ENCODE measurements around the gene ACSM2B. TPM values are rescaled to one million over a fixed set of nuclear protein-coding genes. Genes with fewer than 3 reads are reported as not detected.
"Not testable (repeated sequence)": the region's sequence is repeated elsewhere in the genome, so short reads cannot be mapped to it uniquely, and the experiment has no call there.

Gene ACSM2B
- total RNA-seq, 6 experiments from 2014 or later, result 192 to 603 (median 408) TPM

- peaks cover 0 to 47% (median 7%) of the 10 kb centered on the region in 4 donors for H3K4me1 ChIP-seq
- H3K27me3 ChIP-seq, result no peaks in the 10 kb centered on the region
- DNase-seq, result peak in 2 of 3 donors; percentile 46 to 86
- TF ChIP-seq CTCF (IDR thresholded peaks at IDR 0.05), result no peak
- TF ChIP-seq POLR2A (IDR thresholded peaks at IDR 0.05), result no peak
- ATAC-seq, result peak; percentile 79 to 89 (median 84)
- H3K9me3 ChIP-seq, result no peaks in the 10 kb centered on the region
- no peak overlapping the region for H3K4me3 ChIP-seq
- 31% methylated on average over 3 of the region's 5 CpGs for WGBS (ENCODE audit: insufficient coverage, low coverage, low lambda C conversion rate, missing lambda C conversion rate)
- H3K27ac ChIP-seq, result peak overlapping the region in 2 of 3 donors; percentile 77 to 88
- H3K36me3 ChIP-seq, result no peaks in the 10 kb centered on the region
- intact Hi-C loops (cut with DNase I), result no loop called here
Observed at GRCh38 chr16:20598832-20599469, 22.8 kb upstream of the ACSM2B start.

GRCh38 chr16:20595694-20596093 is 19.5 kb upstream of the ACSM2B start:
- H3K27ac ChIP-seq, result peak overlapping the region in 2 of 3 donors; percentile 68 to 77
- 93% methylated on average over 2 of the region's 2 CpGs for whole genome bisulfite sequencing (ENCODE audit: insufficient coverage, low coverage, low lambda C conversion rate, missing lambda C conversion rate)
- H3K4me3 ChIP-seq; ATAC-seq; DNase-seq; H3K36me3 ChIP-seq; H3K9me3 ChIP-seq; H3K27me3 ChIP-seq; intact Hi-C loops (cut with DNase I): not testable (repeated sequence)
- peaks cover 0 to 42% (median 7%) of the 10 kb centered on the region in 4 donors for H3K4me1 ChIP-seq

- H3K27ac ChIP-seq; H3K9me3 ChIP-seq; ATAC-seq; H3K4me3 ChIP-seq; H3K36me3 ChIP-seq; H3K27me3 ChIP-seq; DNase-seq; intact Hi-C loops (cut with DNase I): not testable (repeated sequence)
- H3K4me1 ChIP-seq, result peaks cover 0 to 36% (median 7%) of the 10 kb centered on the region in 4 donors
- no CpG with 5 or more reads among the region's 2 CpGs for whole genome bisulfite sequencing (ENCODE audit: insufficient coverage, low coverage, low lambda C conversion rate, missing lambda C conversion rate)
Observed at GRCh38 chr16:20595068-20595467, 18.9 kb upstream of the ACSM2B start.

- H3K27me3 ChIP-seq; intact Hi-C loops (cut with DNase I); ATAC-seq; H3K9me3 ChIP-seq; H3K4me3 ChIP-seq; H3K36me3 ChIP-seq; H3K27ac ChIP-seq; DNase-seq: not testable (repeated sequence)
- 67% methylated on average over 1 of the region's 1 CpG for WGBS (ENCODE audit: insufficient coverage, low coverage, low lambda C conversion rate, missing lambda C conversion rate)
- peaks cover 0 to 30% (median under 1%) of the 10 kb centered on the region in 4 donors for H3K4me1 ChIP-seq
Observed at GRCh38 chr16:20592780-20593179, 16.6 kb upstream of the ACSM2B start.

- H3K36me3 ChIP-seq; ATAC-seq; H3K9me3 ChIP-seq; H3K4me3 ChIP-seq; DNase-seq; H3K27me3 ChIP-seq; intact Hi-C loops (cut with DNase I): not testable (repeated sequence)
- Histone ChIP-seq H3K27ac (peak overlapping the region in 1 of 3 donors; percentile 5), H3K4me1 (peaks cover 0 to 26% (median 2%) of the 10 kb centered on the region in 4 donors)
- 0% methylated on average over 1 of the region's 6 CpGs for WGBS (ENCODE audit: insufficient coverage, low coverage, low lambda C conversion rate, missing lambda C conversion rate)
Observed at GRCh38 chr16:20589486-20589885, 13.3 kb upstream of the ACSM2B start.

GRCh38 chr16:20587645-20588074 is 11.5 kb upstream of the ACSM2B start:
- H3K4me3 ChIP-seq; intact Hi-C loops (cut with DNase I); H3K27me3 ChIP-seq; H3K36me3 ChIP-seq; H3K9me3 ChIP-seq: not testable (repeated sequence)
- H3K27ac ChIP-seq, result peak overlapping the region; percentile 63 to 83 (median 64)
- ATAC-seq (peak; percentile 80 to 90 (median 87)), DNase-seq (peak; percentile 60 to 85 (median 82))
- no CpG with 5 or more reads among the region's 2 CpGs for WGBS (ENCODE audit: insufficient coverage, low coverage, low lambda C conversion rate, missing lambda C conversion rate)
- peaks cover 0 to 26% (median 2%) of the 10 kb centered on the region in 4 donors for H3K4me1 ChIP-seq

GRCh38 chr16:20586716-20587115 is 10.5 kb upstream of the ACSM2B start:
- DNase-seq; H3K9me3 ChIP-seq; intact Hi-C loops (cut with DNase I); H3K27me3 ChIP-seq; H3K36me3 ChIP-seq: not testable (repeated sequence)
- Histone ChIP-seq H3K4me1 (peaks cover 0 to 26% (median 2%) of the 10 kb centered on the region in 4 donors), H3K4me3 (peak overlapping the region in 1 of 3 donors; percentile 18), H3K27ac (peak overlapping the region; percentile 63 to 95 (median 83))
- ATAC-seq, result peak in 2 of 4 donors; percentile 2 to 20
- 43% methylated on average over 1 of the region's 1 CpG for WGBS (ENCODE audit: insufficient coverage, low coverage, low lambda C conversion rate, missing lambda C conversion rate)

- Histone ChIP-seq H3K4me3 (peak overlapping the region in 1 of 3 donors; percentile 18), H3K4me1 (peaks cover 0 to 26% (median 2%) of the 10 kb centered on the region in 4 donors), H3K27ac (peak overlapping the region; percentile 49 to 95 (median 83))
- intact Hi-C loops (cut with DNase I); DNase-seq; H3K27me3 ChIP-seq; H3K36me3 ChIP-seq; H3K9me3 ChIP-seq: not testable (repeated sequence)
- peak; percentile 11 to 27 (median 20) for ATAC-seq
- WGBS (ENCODE audit: insufficient coverage, low coverage, low lambda C conversion rate, missing lambda C conversion rate), result 38% methylated on average over 4 of the region's 6 CpGs
Observed at GRCh38 chr16:20586112-20586511, 9.9 kb upstream of the ACSM2B start.

- peak overlapping the region in 2 of 3 donors; percentile 56 to 59 for H3K27ac ChIP-seq
- H3K27me3 ChIP-seq; intact Hi-C loops (cut with DNase I); H3K9me3 ChIP-seq; DNase-seq; H3K4me3 ChIP-seq; H3K36me3 ChIP-seq; H3K4me1 ChIP-seq: not testable (repeated sequence)
- peak; percentile 58 to 73 (median 60) for ATAC-seq
- whole genome bisulfite sequencing (ENCODE audit: insufficient coverage, low coverage, low lambda C conversion rate, missing lambda C conversion rate), result no CpG with 5 or more reads among the region's 3 CpGs
Observed at GRCh38 chr16:20580487-20581259, 4.5 kb upstream of the ACSM2B start.

- 27% methylated on average over 1 of the region's 3 CpGs for WGBS (ENCODE audit: insufficient coverage, low coverage, low lambda C conversion rate, missing lambda C conversion rate)
- H3K4me1 ChIP-seq; intact Hi-C loops (cut with DNase I); H3K27ac ChIP-seq; H3K9me3 ChIP-seq; H3K36me3 ChIP-seq; H3K27me3 ChIP-seq; H3K4me3 ChIP-seq; DNase-seq: not testable (repeated sequence)
- peak; percentile 47 to 58 (median 51) for ATAC-seq
Observed at GRCh38 chr16:20578091-20578490, 1.9 kb upstream of the ACSM2B start.

Measured in right lobe of liver (tissue), 6 donors.